Panc1 (cell line): Measurements from ENCODE around the gene NCAM1. TPM values are rescaled to one million over a fixed set of nuclear protein-coding genes. Genes with fewer than 3 reads are reported as not detected.

ENCODE experiments used
- ATAC-seq: fragments of 200-7000 bp; cut with Tn5 transposase; 2 replicates; pipeline ENCODE4 v1.9.1; 2020; ENCODE audit warnings: mild to moderate bottlenecking, moderate library complexity
- BruUV-seq: library from RNA; stranded (reverse); fragments of 400-500 nt; replicated peaks from 2 replicates; lab custom pipeline; 2021; lab: Mats Ljungman, UMichigan
- CTCF ChIA-PET: fragments of 300-600 bp; sonication (Branson Sonifier 250); formaldehyde crosslinking; loops from one replicate; lab custom pipeline; 2022; ENCODE audit warnings: antibody characterized with exemption; lab: Charles Lee
- POLR2A ChIA-PET: fragments of 300-600 bp; sonication (Branson Sonifier 250); formaldehyde crosslinking; loops from one replicate; lab custom pipeline; 2022; ENCODE audit warnings: antibody characterized with exemption; lab: Charles Lee
- DNase-seq: peaks from one replicate; pipeline ENCODE4 v3.0.0-alpha.2; 2010; ENCODE audit warnings: low read depth, low spot score
- H3K27ac ChIP-seq: 2 replicates; pipeline ENCODE4 v1.5.1; 2011; ENCODE audit warnings: mild to moderate bottlenecking, low read length, inconsistent platforms
- H3K27me3 ChIP-seq: fragments of 200-500 bp; sonication (Bioruptor generic); 2 replicates; pipeline ENCODE4 v1.6.0; 2014; ENCODE audit warnings: low read length, inconsistent platforms; ENCODE audit not compliant: control insufficient read depth, insufficient read depth
- H3K36me3 ChIP-seq: fragments of 200-500 bp; sonication (Bioruptor generic); 2 replicates; pipeline ENCODE4 v1.5.1; 2014; ENCODE audit warnings: inconsistent platforms, mild to moderate bottlenecking, low read length, moderate library complexity; ENCODE audit not compliant: control insufficient read depth, insufficient read depth
- H3K4me1 ChIP-seq: 2 replicates; pipeline ENCODE4 v1.5.1; 2011; ENCODE audit warnings: inconsistent platforms, mild to moderate bottlenecking, low read length, moderate library complexity; ENCODE audit not compliant: control insufficient read depth, insufficient read depth
- H3K4me3 ChIP-seq, 2 experiments: 2 replicates each; pipeline ENCODE4 v1.5.1; 2011 to 2012; ENCODE audit warnings: low read depth in 2 of 2, low read length in 2 of 2, mild to moderate bottlenecking in 2 of 2, inconsistent platforms in 1 of 2, moderate library complexity in 1 of 2
- H3K9me3 ChIP-seq: fragments of 200-500 bp; sonication (Bioruptor generic); 2 replicates; pipeline ENCODE4 v1.5.1; 2014; ENCODE audit warnings: low read depth, mild to moderate bottlenecking, inconsistent platforms, low read length, moderate library complexity; ENCODE audit not compliant: control insufficient read depth, insufficient read depth
- POLR2AphosphoS5 ChIP-seq: IDR thresholded peaks from 2 replicates; pipeline ENCODE4 v1.6.1; 2012; ENCODE audit warnings: mild to moderate bottlenecking, low read depth, low read length, moderate library complexity
- SIN3A ChIP-seq: IDR thresholded peaks from 2 replicates; pipeline ENCODE4 v1.6.1; 2012; ENCODE audit warnings: low read depth, mild to moderate bottlenecking, low read length, moderate library complexity, borderline replicate concordance; ENCODE audit not compliant: insufficient read depth
- TCF7L2 ChIP-seq: IDR thresholded peaks from 2 replicates; pipeline ENCODE4 v1.6.1; 2011; ENCODE audit warnings: mild to moderate bottlenecking, low read depth, low read length, inconsistent platforms
- in situ Hi-C: cut with HindIII; loops from 2 replicates; pipeline ENCODE4 v1.10.0; 2016; ENCODE audit warnings: low sequenced_read_pairs, low pct_unique_long_range_greater_than_20kb
- intact Hi-C: fragments of 100-400 bp; cut with micrococcal nuclease; formaldehyde crosslinking; loops from one replicate; pipeline ENCODE4 v1.10.0; 2022; ENCODE audit not compliant: unreplicated experiment
- total RNA-seq: library from RNA; stranded (reverse); gene quantifications from one replicate; pipeline ENCODE4 v1.2.1, GENCODE V29; 2021; ENCODE audit not compliant: unreplicated experiment
- TF ChIP-seq, protein P1 (sequence below): fragments of 450-650 bp; IDR thresholded peaks from 2 replicates; pipeline ENCODE4 v1.5.1; 2017; ENCODE audit warnings: mild to moderate bottlenecking
- TF ChIP-seq, protein P2 (sequence below), 2 experiments: IDR thresholded peaks; 2 replicates each; pipeline ENCODE4 v1.6.1; 2011 to 2012; ENCODE audit warnings: low read depth in 2 of 2, control low read depth in 1 of 2, low read length in 1 of 2, mild to moderate bottlenecking in 1 of 2, moderate library complexity in 1 of 2; ENCODE audit not compliant: insufficient read depth in 1 of 2

The NCAM1 gene
- total RNA-seq, 1 experiment from 2014 or later = 0.18 TPM

DNA sequence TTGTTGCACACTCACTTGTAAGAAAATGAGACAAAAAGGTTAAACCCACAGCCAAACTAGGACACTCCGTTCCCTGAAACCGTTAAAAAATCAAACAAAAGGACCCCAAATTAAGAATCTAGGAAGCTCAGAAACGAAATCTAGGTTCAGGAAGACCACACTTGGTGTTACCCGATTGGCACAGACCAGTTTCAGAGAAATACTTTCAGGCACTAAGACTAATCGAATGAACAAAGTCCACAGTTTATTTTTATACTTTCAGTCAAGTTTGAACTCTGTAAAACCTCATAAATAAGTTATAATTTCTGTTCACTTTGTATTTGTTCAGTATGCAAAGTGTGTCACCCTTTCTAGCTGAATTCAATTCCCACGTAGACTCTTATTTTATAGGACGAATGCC lies 314.4 kb downstream of the NCAM1 start:
- in situ Hi-C loops = no loop called here
- no peak for DNase-seq
- Histone ChIP-seq H3K4me1 (no peaks in the 10 kb centered on the region), H3K9me3 (no peaks in the 10 kb centered on the region), H3K27ac (no peak overlapping the region), H3K27me3 (no peaks in the 10 kb centered on the region), H3K36me3 (no peaks in the 10 kb centered on the region), H3K4me3 (no peak overlapping the region)
- TF ChIP-seq TCF7L2 = no peak
- no peak for TF ChIP-seq POLR2AphosphoS5
- TF ChIP-seq, protein P1, sequence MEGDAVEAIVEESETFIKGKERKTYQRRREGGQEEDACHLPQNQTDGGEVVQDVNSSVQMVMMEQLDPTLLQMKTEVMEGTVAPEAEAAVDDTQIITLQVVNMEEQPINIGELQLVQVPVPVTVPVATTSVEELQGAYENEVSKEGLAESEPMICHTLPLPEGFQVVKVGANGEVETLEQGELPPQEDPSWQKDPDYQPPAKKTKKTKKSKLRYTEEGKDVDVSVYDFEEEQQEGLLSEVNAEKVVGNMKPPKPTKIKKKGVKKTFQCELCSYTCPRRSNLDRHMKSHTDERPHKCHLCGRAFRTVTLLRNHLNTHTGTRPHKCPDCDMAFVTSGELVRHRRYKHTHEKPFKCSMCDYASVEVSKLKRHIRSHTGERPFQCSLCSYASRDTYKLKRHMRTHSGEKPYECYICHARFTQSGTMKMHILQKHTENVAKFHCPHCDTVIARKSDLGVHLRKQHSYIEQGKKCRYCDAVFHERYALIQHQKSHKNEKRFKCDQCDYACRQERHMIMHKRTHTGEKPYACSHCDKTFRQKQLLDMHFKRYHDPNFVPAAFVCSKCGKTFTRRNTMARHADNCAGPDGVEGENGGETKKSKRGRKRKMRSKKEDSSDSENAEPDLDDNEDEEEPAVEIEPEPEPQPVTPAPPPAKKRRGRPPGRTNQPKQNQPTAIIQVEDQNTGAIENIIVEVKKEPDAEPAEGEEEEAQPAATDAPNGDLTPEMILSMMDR = no peak
- TF ChIP-seq SIN3A = no peak
- TF ChIP-seq, protein P2, sequence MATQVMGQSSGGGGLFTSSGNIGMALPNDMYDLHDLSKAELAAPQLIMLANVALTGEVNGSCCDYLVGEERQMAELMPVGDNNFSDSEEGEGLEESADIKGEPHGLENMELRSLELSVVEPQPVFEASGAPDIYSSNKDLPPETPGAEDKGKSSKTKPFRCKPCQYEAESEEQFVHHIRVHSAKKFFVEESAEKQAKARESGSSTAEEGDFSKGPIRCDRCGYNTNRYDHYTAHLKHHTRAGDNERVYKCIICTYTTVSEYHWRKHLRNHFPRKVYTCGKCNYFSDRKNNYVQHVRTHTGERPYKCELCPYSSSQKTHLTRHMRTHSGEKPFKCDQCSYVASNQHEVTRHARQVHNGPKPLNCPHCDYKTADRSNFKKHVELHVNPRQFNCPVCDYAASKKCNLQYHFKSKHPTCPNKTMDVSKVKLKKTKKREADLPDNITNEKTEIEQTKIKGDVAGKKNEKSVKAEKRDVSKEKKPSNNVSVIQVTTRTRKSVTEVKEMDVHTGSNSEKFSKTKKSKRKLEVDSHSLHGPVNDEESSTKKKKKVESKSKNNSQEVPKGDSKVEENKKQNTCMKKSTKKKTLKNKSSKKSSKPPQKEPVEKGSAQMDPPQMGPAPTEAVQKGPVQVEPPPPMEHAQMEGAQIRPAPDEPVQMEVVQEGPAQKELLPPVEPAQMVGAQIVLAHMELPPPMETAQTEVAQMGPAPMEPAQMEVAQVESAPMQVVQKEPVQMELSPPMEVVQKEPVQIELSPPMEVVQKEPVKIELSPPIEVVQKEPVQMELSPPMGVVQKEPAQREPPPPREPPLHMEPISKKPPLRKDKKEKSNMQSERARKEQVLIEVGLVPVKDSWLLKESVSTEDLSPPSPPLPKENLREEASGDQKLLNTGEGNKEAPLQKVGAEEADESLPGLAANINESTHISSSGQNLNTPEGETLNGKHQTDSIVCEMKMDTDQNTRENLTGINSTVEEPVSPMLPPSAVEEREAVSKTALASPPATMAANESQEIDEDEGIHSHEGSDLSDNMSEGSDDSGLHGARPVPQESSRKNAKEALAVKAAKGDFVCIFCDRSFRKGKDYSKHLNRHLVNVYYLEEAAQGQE (IDR thresholded peaks at IDR 0.05; ENCODE audit: insufficient read depth in 1 of 2, low read depth in 2 of 2, low read length in 1 of 2) = no peak
- no TSS peak for BruUV-seq
- intact Hi-C loops = no loop called here
- ATAC-seq = no peak
- ChIA-PET POLR2A (no interaction called here), CTCF (no interaction called here)

GRCh38 chr11:113276466-113276865 lies 315.2 kb downstream of the NCAM1 start:
- Histone ChIP-seq H3K9me3 (no peaks in the 10 kb centered on the region), H3K4me3 (no peak overlapping the region), H3K27me3 (no peaks in the 10 kb centered on the region), H3K27ac (no peak overlapping the region), H3K36me3 (no peaks in the 10 kb centered on the region), H3K4me1 (no peaks in the 10 kb centered on the region)
- TF ChIP-seq POLR2AphosphoS5 = no peak
- TF ChIP-seq, protein P1 = no peak
- TF ChIP-seq, protein P2 (IDR thresholded peaks at IDR 0.05; ENCODE audit: insufficient read depth in 1 of 2, low read depth in 2 of 2, low read length in 1 of 2) = no peak
- intact Hi-C loops (no loop called here), in situ Hi-C loops (no loop called here)
- no peak for ATAC-seq
- ChIA-PET POLR2A (no interaction called here), CTCF (no interaction called here)
- no peak for DNase-seq
- BruUV-seq = no TSS peak
